CD14-positive monocyte (primary cell): ENCODE data around the gene NBEA. TPM values are rescaled to one million over a fixed set of nuclear protein-coding genes. Genes with fewer than 3 reads are reported as not detected.

Experiments
- DNase-seq, 3 donors: peaks; one replicate each; pipeline ENCODE4 v3.0.0-alpha.2; 2011 to 2022
- H2AFZ ChIP-seq: 2 replicates; pipeline ENCODE4 v1.6.0; 2012; ENCODE audit warnings: mild to moderate bottlenecking, low read depth, low read length, inconsistent platforms; ENCODE audit not compliant: insufficient read depth, poor library complexity, severe bottlenecking
- H3K27ac ChIP-seq, 2 donors: 1 replicate in 1 of 2; 2 replicates in 1 of 2; pipeline ENCODE4 v1.5.1; 2012 to 2013; ENCODE audit warnings: low read length in 2 of 2, control low read depth in 1 of 2, inconsistent platforms in 1 of 2, low read depth in 1 of 2, mild to moderate bottlenecking in 1 of 2
- H3K27me3 ChIP-seq, 2 donors: one replicate each; pipeline versions ENCODE4 v1.6.0 to v1.6.1; 2011 to 2013; ENCODE audit warnings: low read length in 2 of 2; ENCODE audit not compliant: control insufficient read depth in 2 of 2, insufficient read depth in 2 of 2
- H3K36me3 ChIP-seq, 2 donors: replicated peaks in 1 of 2; 1 replicate in 1 of 2; 2 replicates in 1 of 2; pipeline versions ENCODE4 v1.5.1 to v1.6.1; 2012 to 2013; ENCODE audit warnings: low read length in 2 of 2, control low read depth in 1 of 2, inconsistent platforms in 1 of 2, mild to moderate bottlenecking in 1 of 2; ENCODE audit not compliant: insufficient read depth in 2 of 2, control insufficient read depth in 1 of 2
- H3K4me1 ChIP-seq, 2 donors: 1 replicate in 1 of 2; 2 replicates in 1 of 2; pipeline versions ENCODE4 v1.5.1 to v1.6.1; 2012 to 2013; ENCODE audit warnings: low read length in 2 of 2, control low read depth in 1 of 2, inconsistent platforms in 1 of 2, mild to moderate bottlenecking in 1 of 2, moderate library complexity in 1 of 2; ENCODE audit not compliant: insufficient read depth in 2 of 2, control insufficient read depth in 1 of 2
- H3K4me2 ChIP-seq: replicated peaks from 2 replicates; pipeline ENCODE3; 2012; ENCODE audit warnings: low read length, moderate library complexity, mild to moderate bottlenecking; ENCODE audit not compliant: poor library complexity, severe bottlenecking; ENCODE audit errors: extremely low read depth
- H3K4me3 ChIP-seq, 3 experiments: fragments of 200-600 bp in 1 of 3; sonication (generic) in 1 of 3; replicated peaks in 1 of 3; 1 replicate in 2 of 3; 2 replicates in 1 of 3; pipeline ENCODE4 v1.5.1; 2011 to 2013; ENCODE audit warnings: low read length in 3 of 3, mild to moderate bottlenecking in 3 of 3, control low read depth in 2 of 3, low read depth in 2 of 3, inconsistent platforms in 1 of 3, moderate library complexity in 1 of 3
- H3K79me2 ChIP-seq: 2 replicates; pipeline ENCODE4 v1.6.0; 2012; ENCODE audit warnings: mild to moderate bottlenecking, control low read depth, inconsistent platforms, low read length, moderate library complexity; ENCODE audit not compliant: insufficient read depth
- H3K9ac ChIP-seq: 2 replicates; pipeline ENCODE4 v1.6.0; 2017; ENCODE audit warnings: low read length, mild to moderate bottlenecking; ENCODE audit not compliant: insufficient read depth, poor library complexity, severe bottlenecking
- H3K9me3 ChIP-seq, 2 donors: replicated peaks in 1 of 2; 1 replicate in 1 of 2; 2 replicates in 1 of 2; pipeline versions ENCODE4 v1.5.1 to v1.6.1; 2012 to 2013; ENCODE audit warnings: low read length in 2 of 2, control low read depth in 1 of 2; ENCODE audit not compliant: control insufficient read depth in 1 of 2, insufficient read depth in 1 of 2
- H4K20me1 ChIP-seq: 2 replicates; pipeline ENCODE4 v1.6.0; 2012; ENCODE audit warnings: mild to moderate bottlenecking, low read length, control low read depth, moderate library complexity; ENCODE audit not compliant: insufficient read depth
- H3K27ac Mint-ChIP-seq, 7 donors: one replicate each; pipeline ENCODE4 v1.8.0; 2020; ENCODE audit warnings: mild to moderate bottlenecking in 7 of 7, mixed read lengths in 7 of 7, moderate library complexity in 6 of 7, inconsistent platforms in 2 of 7
- H3K27me3 Mint-ChIP-seq, 3 donors: one replicate each; pipeline ENCODE4 v1.8.0; 2021 to 2022; ENCODE audit warnings: low read depth in 3 of 3, mild to moderate bottlenecking in 3 of 3, mixed read lengths in 3 of 3, moderate library complexity in 3 of 3, inconsistent platforms in 1 of 3
- H3K36me3 Mint-ChIP-seq, 2 donors: one replicate each; pipeline ENCODE4 v1.8.0; 2020; ENCODE audit warnings: mixed read lengths in 2 of 2, inconsistent platforms in 1 of 2, mild to moderate bottlenecking in 1 of 2
- H3K4me1 Mint-ChIP-seq: one replicate; pipeline ENCODE4 v1.8.0; 2020; ENCODE audit warnings: mild to moderate bottlenecking, mixed read lengths
- H3K4me3 Mint-ChIP-seq, 2 donors: one replicate each; pipeline ENCODE4 v1.8.0; 2020; ENCODE audit warnings: mild to moderate bottlenecking in 2 of 2, mixed read lengths in 2 of 2, moderate library complexity in 1 of 2
- H3K9me3 Mint-ChIP-seq, 7 donors: one replicate each; pipeline ENCODE4 v1.8.0; 2020 to 2022; ENCODE audit warnings: mixed read lengths in 7 of 7, mild to moderate bottlenecking in 6 of 7, moderate library complexity in 6 of 7, inconsistent platforms in 2 of 7
- WGBS: methylation state at CpG from one replicate; pipeline ENCODE4 v1.1.5; 2013; ENCODE audit warnings: missing lambda C conversion rate; ENCODE audit not compliant: insufficient coverage; 5-methylcytosine and 5-hydroxymethylcytosine counted together
- intact Hi-C, 2 donors: fragments of 100-400 bp; cut with micrococcal nuclease; formaldehyde crosslinking; loops; one replicate each; pipeline versions ENCODE4 v1.15.0 to v1.15.1; 2023
- polyA plus RNA-seq, 3 donors: library from polyadenylated mRNA; depleted of rRNA in 1 of 3; unstranded in 2 of 3; stranded (reverse) in 1 of 3; fragments of 300-500 nt in 2 of 3; fragments of >200 nt in 1 of 3; fragmentation: Illumina TruSeq in 2 of 3; gene quantifications; 1 replicate in 2 of 3; 2 replicates in 1 of 3; pipeline ENCODE4 v1.2.3, GENCODE V29; 2012 to 2021
- TF ChIP-seq, protein P1 (sequence below): fragments of 200-600 bp; IDR thresholded peaks from one replicate; pipeline ENCODE4 v1.8.0; 2022; ENCODE audit warnings: antibody characterized with exemption, mild to moderate bottlenecking

Gene NBEA
- polyA plus RNA-seq, 3 donors: 0.03 to 0.23 (median 0.08) TPM

DNA sequence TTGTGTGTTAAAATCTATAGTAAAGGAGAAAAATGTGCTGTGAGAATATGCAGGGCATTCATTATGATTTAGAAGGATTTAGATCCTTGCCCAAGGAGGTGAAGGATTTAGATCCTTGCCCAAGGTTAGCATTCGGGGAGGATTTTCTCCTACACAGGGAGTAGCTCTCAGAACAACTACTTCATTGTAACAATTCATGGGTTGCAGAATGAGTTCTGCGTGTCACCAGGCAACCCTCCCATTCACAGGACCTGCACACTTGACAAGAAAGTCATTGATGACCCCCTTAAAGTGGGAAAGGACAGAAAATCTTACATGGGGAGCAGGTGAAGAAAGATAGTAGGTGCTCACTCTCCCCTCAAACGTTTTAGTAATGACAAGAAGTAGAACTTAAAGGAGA, 701.6 kb downstream of the NBEA start:
- Histone ChIP-seq H3K4me1 (no peaks in the 10 kb centered on the region), H3K9ac (no peak overlapping the region), H4K20me1 (no peaks in the 10 kb centered on the region), H3K36me3 (no peaks in the 10 kb centered on the region), H3K27ac (no peak overlapping the region), H3K9me3 (no peaks in the 10 kb centered on the region), H3K4me3 (no peak overlapping the region), H2AFZ (no peak overlapping the region), H3K27me3 (no peaks in the 10 kb centered on the region), H3K4me2 (no peak overlapping the region), H3K79me2 (no peaks in the 10 kb centered on the region)
- Mint-ChIP-seq H3K27me3 (no peaks in the 10 kb centered on the region), H3K4me3 (no peak overlapping the region), H3K9me3 (no peaks in the 10 kb centered on the region), H3K27ac (no peak overlapping the region), H3K36me3 (no peaks in the 10 kb centered on the region), H3K4me1 (no peaks in the 10 kb centered on the region)
- TF ChIP-seq, protein P1, sequence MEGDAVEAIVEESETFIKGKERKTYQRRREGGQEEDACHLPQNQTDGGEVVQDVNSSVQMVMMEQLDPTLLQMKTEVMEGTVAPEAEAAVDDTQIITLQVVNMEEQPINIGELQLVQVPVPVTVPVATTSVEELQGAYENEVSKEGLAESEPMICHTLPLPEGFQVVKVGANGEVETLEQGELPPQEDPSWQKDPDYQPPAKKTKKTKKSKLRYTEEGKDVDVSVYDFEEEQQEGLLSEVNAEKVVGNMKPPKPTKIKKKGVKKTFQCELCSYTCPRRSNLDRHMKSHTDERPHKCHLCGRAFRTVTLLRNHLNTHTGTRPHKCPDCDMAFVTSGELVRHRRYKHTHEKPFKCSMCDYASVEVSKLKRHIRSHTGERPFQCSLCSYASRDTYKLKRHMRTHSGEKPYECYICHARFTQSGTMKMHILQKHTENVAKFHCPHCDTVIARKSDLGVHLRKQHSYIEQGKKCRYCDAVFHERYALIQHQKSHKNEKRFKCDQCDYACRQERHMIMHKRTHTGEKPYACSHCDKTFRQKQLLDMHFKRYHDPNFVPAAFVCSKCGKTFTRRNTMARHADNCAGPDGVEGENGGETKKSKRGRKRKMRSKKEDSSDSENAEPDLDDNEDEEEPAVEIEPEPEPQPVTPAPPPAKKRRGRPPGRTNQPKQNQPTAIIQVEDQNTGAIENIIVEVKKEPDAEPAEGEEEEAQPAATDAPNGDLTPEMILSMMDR: no peak
- no peak for DNase-seq
- WGBS: no CpG with 5 or more reads among the region's 3 CpGs
- intact Hi-C loops: no loop called here

DNA sequence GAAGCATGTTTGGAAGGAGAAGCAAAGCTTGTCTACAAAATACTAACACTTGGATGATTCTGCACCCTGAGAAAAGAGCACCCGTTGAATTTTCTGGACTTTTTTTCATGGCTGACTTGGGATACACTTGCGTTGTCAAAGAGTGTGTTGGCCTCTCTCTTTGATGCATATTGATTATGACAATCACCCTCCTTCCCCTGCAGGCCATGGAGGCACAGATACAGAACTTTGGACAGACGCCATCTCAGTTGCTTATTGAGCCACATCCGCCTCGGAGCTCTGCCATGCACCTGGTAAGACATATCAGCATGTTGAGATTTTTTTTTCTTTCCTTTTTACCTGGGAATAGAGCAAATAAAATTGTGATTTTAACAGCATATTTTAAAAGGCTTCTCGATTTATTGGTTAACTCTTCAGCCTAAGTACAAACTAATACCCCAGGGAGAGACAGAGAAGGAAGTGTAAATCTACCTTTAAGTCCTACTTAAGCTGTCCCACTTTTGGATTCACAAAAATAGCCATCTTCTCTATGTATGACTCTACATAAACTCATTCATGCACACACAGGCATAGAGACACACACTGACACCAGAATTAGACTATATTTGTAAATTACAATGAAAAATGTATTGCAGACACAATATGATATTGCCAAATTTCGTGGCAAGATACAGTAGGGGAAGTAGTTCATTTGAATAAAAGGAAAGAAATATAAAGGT, 704.1 kb downstream of the NBEA start:
- no peaks in the 10 kb centered on the region for H3K79me2 ChIP-seq
- H3K4me3 ChIP-seq: no peak overlapping the region
- no peak overlapping the region for H3K4me2 ChIP-seq
- H3K4me3 Mint-ChIP-seq: no peak overlapping the region
- TF ChIP-seq, protein P1: no peak
- WGBS: 95% methylated on average over 4 of the region's 7 CpGs
- H3K27ac Mint-ChIP-seq: no peak overlapping the region
- H3K9ac ChIP-seq: no peak overlapping the region
- H3K27me3 ChIP-seq: no peaks in the 10 kb centered on the region
- no peaks in the 10 kb centered on the region for H3K4me1 ChIP-seq
- no peak overlapping the region for H3K27ac ChIP-seq
- H3K9me3 ChIP-seq: no peaks in the 10 kb centered on the region
- DNase-seq: no peak
- no peaks in the 10 kb centered on the region for H3K27me3 Mint-ChIP-seq
- no peaks in the 10 kb centered on the region for H3K9me3 Mint-ChIP-seq
- intact Hi-C loops: no loop called here
- H2AFZ ChIP-seq: no peak overlapping the region
- H3K4me1 Mint-ChIP-seq: no peaks in the 10 kb centered on the region
- no peaks in the 10 kb centered on the region for H3K36me3 Mint-ChIP-seq
- H3K36me3 ChIP-seq: no peaks in the 10 kb centered on the region
- no peaks in the 10 kb centered on the region for H4K20me1 ChIP-seq
